MCF 10A (cell line): ENCODE results near the gene LUZP1. TPM values are rescaled to one million over a fixed set of nuclear protein-coding genes. Genes with fewer than 3 reads are reported as not detected.

Experiments used
- BruUV-seq: library from RNA; stranded (reverse); fragments of 400-500 nt; replicated peaks from 2 replicates; lab custom pipeline; 2021; lab: Mats Ljungman, UMichigan
- CTCF ChIA-PET: fragments of 300-600 bp; sonication (Branson Sonifier 250); formaldehyde crosslinking; extraction: SDS; loops from one replicate; lab custom pipeline; 2021; ENCODE audit warnings: antibody characterized with exemption, inconsistent platforms; lab: Yijun Ruan, JAX
- POLR2A ChIA-PET: fragments of 300-600, 350-650 bp; sonication (Branson Sonifier 250); formaldehyde crosslinking; extraction: SDS; loops from one replicate; lab custom pipeline; 2020; ENCODE audit warnings: antibody characterized with exemption, inconsistent platforms; lab: Yijun Ruan, JAX
- DNase-seq: peaks from one replicate; pipeline ENCODE4 v3.0.0-alpha.2; 2018; ENCODE audit not compliant: unreplicated experiment
- H3K27ac Mint-ChIP-seq: one replicate; pipeline ENCODE4 v1.8.0; 2022; ENCODE audit warnings: mild to moderate bottlenecking, low read depth, mixed read lengths; ENCODE audit not compliant: unreplicated experiment
- H3K27me3 Mint-ChIP-seq: one replicate; pipeline ENCODE4 v1.8.0; 2022; ENCODE audit warnings: mixed read lengths; ENCODE audit not compliant: insufficient read depth, unreplicated experiment
- H3K36me3 Mint-ChIP-seq: one replicate; pipeline ENCODE4 v1.8.0; 2022; ENCODE audit warnings: mild to moderate bottlenecking, moderate library complexity, mixed read lengths; ENCODE audit not compliant: insufficient read depth, unreplicated experiment
- H3K4me1 Mint-ChIP-seq: one replicate; pipeline ENCODE4 v1.8.0; 2022; ENCODE audit warnings: mixed read lengths; ENCODE audit not compliant: insufficient read depth, unreplicated experiment
- H3K4me3 Mint-ChIP-seq: one replicate; pipeline ENCODE4 v1.8.0; 2022; ENCODE audit warnings: mild to moderate bottlenecking, moderate library complexity, mixed read lengths; ENCODE audit not compliant: unreplicated experiment
- H3K9me3 Mint-ChIP-seq: one replicate; pipeline ENCODE4 v1.8.0; 2022; ENCODE audit warnings: mixed read lengths; ENCODE audit not compliant: unreplicated experiment
- intact Hi-C: fragments of 100-400 bp; cut with micrococcal nuclease; formaldehyde crosslinking; loops from 2 replicates; pipeline ENCODE4 v1.14.1; 2022
- total RNA-seq: library from RNA; stranded (reverse); gene quantifications from 2 replicates; pipeline ENCODE4 v1.2.3, GENCODE V29; 2022
- TF ChIP-seq, protein P1 (sequence below): fragments of 200-600 bp; IDR thresholded peaks from one replicate; pipeline ENCODE4 v1.8.0; 2022; ENCODE audit warnings: antibody characterized with exemption, mild to moderate bottlenecking; ENCODE audit not compliant: unreplicated experiment

Gene LUZP1
- total RNA-seq, 1 experiment from 2014 or later: 37.2 TPM

DNA sequence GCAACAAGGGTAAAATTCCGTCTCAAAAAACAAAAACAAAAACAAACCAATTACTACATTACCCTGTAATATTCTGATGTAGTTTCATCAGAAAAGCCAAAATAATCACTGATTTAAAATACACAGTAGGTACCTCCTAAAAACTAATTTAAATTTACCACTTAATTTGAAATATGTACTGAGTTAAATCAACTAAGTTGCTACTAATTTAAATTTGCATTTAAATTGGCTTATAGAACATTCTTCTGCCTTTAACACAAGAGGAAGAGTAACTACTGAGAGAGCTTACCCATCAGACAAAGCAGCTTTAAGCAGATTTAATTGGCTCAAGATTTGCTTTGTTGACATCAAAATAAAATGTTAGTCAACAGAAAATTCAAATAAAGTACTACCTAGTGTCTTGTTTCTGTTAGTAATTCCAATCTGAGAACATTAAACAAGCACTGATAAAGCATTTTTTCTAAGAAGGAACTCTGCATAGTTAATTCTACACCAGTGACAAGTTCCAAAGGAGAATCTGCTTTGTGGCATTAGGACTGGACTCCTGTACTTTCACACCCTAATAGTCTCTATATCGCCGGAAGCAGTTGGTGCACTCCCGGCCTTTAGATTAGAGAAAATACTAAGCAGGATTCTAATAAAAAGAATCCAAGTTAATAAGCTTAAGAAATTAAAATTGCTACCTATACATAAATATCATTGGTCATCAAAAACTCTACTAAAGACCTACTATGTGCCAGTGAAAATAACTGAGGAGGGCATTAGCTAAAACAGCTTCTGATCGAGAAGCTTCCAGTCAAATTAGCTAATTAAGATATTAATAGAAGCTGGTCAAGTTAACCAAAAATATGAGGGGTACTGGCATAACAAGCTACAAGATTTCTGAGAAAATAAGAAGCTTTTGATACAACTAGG lies 8.4 kb downstream of the LUZP1 start:
- H3K4me3 Mint-ChIP-seq: no peak overlapping the region
- ChIA-PET POLR2A (interaction anchor here (0.6 to 2.6 kb wide), 8 partner anchors 9 to 92 kb away, joined by 3 to 11 read pairs (median 4); partner anchors contain the start of gene LUZP1), CTCF (interaction anchor here (0.6 to 1.5 kb wide), 4 partner anchors 24 to 79 kb away, joined by 3 to 9 read pairs (median 4); no protein-coding TSS in a partner anchor)
- no peaks in the 10 kb centered on the region for H3K9me3 Mint-ChIP-seq
- no peak for DNase-seq
- TF ChIP-seq, protein P1, sequence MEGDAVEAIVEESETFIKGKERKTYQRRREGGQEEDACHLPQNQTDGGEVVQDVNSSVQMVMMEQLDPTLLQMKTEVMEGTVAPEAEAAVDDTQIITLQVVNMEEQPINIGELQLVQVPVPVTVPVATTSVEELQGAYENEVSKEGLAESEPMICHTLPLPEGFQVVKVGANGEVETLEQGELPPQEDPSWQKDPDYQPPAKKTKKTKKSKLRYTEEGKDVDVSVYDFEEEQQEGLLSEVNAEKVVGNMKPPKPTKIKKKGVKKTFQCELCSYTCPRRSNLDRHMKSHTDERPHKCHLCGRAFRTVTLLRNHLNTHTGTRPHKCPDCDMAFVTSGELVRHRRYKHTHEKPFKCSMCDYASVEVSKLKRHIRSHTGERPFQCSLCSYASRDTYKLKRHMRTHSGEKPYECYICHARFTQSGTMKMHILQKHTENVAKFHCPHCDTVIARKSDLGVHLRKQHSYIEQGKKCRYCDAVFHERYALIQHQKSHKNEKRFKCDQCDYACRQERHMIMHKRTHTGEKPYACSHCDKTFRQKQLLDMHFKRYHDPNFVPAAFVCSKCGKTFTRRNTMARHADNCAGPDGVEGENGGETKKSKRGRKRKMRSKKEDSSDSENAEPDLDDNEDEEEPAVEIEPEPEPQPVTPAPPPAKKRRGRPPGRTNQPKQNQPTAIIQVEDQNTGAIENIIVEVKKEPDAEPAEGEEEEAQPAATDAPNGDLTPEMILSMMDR: no peak
- H3K36me3 Mint-ChIP-seq: no peaks in the 10 kb centered on the region
- no peak overlapping the region for H3K27ac Mint-ChIP-seq
- peaks cover 27% of the 10 kb centered on the region for H3K4me1 Mint-ChIP-seq
- no peaks in the 10 kb centered on the region for H3K27me3 Mint-ChIP-seq
- intact Hi-C loops: no loop called here
- no TSS peak for BruUV-seq

GRCh38 chr1:23156940-23157339 lies 11.7 kb downstream of the LUZP1 start:
- Mint-ChIP-seq H3K9me3 (peaks cover 14% of the 10 kb centered on the region), H3K27me3 (no peaks in the 10 kb centered on the region), H3K4me1 (peaks cover 29% of the 10 kb centered on the region), H3K27ac (no peak overlapping the region), H3K36me3 (no peaks in the 10 kb centered on the region), H3K4me3 (no peak overlapping the region)
- no peak for DNase-seq
- POLR2A ChIA-PET: interaction anchor here (0.8 kb wide), 1 partner anchor 57 kb away, joined by 3 read pairs; no protein-coding TSS in a partner anchor
- CTCF ChIA-PET: interaction anchor here (0.7 to 1.0 kb wide), 2 partner anchors 14 to 970 kb away, joined by 3 read pairs; no protein-coding TSS in a partner anchor
- TF ChIP-seq, protein P1: no peak
- intact Hi-C loops: no loop called here
- no TSS peak for BruUV-seq

DNA sequence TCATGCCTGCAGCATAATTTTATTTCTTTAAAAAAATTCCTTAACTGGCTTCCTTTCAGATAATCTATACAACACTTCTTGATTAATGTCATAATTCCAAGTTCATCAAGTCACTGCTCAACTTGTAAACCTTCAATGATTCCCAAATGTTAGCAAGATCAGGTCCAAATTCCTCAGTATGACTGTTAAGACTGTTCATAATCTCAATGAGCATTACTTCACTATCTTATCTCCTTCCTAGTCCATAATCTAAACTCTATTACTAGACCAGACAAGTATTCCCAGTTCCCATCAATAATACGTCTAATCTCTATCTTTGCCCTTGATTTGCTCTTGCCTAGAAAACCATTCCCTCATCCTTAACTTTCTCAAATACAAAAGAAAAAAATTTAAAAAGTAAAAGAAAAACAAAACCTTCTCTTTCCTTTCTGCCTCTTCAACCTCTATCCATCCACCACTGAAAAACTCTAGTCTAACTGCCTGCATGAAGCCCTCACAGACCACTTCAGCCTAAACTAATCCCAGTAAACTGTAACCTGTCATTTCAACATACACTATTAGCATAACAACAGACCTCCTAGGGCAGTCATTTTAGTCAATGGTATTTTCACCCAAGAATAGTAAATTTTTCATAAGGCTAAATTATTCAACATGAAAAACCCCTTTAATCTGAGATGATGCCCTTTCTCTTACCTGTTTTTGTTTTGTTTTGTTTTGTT lies 15.5 kb downstream of the LUZP1 start:
- intact Hi-C loops: no loop called here
- DNase-seq: no peak
- CTCF ChIA-PET: no interaction called here
- TF ChIP-seq, protein P1: no peak
- Mint-ChIP-seq H3K27ac (peak overlapping the region; percentile 21), H3K36me3 (no peaks in the 10 kb centered on the region), H3K4me1 (peaks cover 46% of the 10 kb centered on the region), H3K4me3 (no peak overlapping the region), H3K9me3 (peaks cover 14% of the 10 kb centered on the region), H3K27me3 (no peaks in the 10 kb centered on the region)
- POLR2A ChIA-PET: interaction anchor here (1.0 kb wide), 1 partner anchor 12 kb away, joined by 3 read pairs; no protein-coding TSS in a partner anchor
- BruUV-seq: no TSS peak

DNA sequence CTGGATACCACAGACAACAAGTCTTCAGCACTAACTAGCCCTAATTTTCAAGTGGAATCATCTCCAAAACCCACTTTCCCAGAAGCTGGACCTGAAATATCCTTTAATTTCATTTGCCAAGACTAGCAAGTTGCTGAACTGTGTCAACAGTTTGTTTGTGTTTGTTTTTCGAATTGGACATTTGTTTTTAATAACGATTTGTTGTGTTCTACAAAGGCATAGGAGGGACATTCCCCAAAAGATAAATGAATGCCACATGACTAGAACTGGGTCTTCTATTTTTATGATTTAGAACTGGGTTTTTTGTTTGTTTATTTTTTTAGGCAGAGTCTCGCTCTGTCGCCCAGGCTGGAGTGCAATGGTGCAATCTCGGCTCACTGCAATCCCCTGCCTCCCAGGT lies 17.9 kb downstream of the LUZP1 start:
- Mint-ChIP-seq H3K4me3 (no peak overlapping the region), H3K27ac (no peak overlapping the region), H3K9me3 (peaks cover 14% of the 10 kb centered on the region), H3K27me3 (no peaks in the 10 kb centered on the region), H3K4me1 (peaks cover 49% of the 10 kb centered on the region), H3K36me3 (no peaks in the 10 kb centered on the region)
- TF ChIP-seq, protein P1: no peak
- CTCF ChIA-PET: interaction anchor here (0.7 to 1.8 kb wide), 4 partner anchors 10 to 52 kb away, joined by 3 to 6 read pairs (median 4); no protein-coding TSS in a partner anchor
- intact Hi-C loops: no loop called here
- POLR2A ChIA-PET: interaction anchor here (1.2 to 2.4 kb wide), 2 partner anchors 19 to 48 kb away, joined by 4 to 12 read pairs; partner anchors contain the start of gene LUZP1
- no peak for DNase-seq
- BruUV-seq: no TSS peak
